Measurements from ENCODE around the gene CBARP.
A peak's percentile ranks its signal among the peaks of the same experiment; 100 is the strongest.
"Not testable (repeated sequence)": the region's sequence is repeated elsewhere in the genome, so short reads cannot be mapped to it uniquely, and the experiment has no call there.

Gene CBARP

DNA sequence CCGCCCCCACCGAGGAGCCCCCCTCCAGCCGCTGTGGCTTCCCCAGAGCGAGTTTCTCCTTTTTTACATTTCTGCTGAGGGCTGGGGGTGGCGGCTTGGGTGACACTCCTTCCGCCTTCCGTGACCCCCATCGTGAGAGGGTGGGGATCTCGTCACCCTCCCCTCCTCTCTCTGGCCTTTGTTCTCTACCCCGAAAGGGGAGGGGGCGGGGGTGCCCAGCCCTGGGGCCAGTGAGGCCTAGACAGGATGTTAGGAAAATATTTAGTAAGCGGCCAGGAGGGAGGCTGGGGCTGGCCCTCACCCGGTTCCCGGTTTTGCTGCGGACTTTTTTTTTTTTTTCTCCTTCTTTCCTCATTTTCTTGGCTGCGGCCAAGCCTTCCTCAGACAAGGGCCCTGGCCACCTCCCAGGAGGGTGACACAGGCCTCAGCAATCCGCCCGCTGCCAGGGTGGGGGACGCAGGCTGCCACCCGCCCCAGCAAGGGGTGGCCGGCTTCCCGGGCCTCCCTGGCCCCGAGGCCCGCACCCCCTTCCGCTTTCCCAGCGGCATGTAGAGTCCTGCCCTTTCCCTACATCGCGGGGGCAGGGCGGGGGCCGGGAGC is 14.5 kb upstream of the CBARP start:
- DNase-seq, result peak; percentile 53

DNA sequence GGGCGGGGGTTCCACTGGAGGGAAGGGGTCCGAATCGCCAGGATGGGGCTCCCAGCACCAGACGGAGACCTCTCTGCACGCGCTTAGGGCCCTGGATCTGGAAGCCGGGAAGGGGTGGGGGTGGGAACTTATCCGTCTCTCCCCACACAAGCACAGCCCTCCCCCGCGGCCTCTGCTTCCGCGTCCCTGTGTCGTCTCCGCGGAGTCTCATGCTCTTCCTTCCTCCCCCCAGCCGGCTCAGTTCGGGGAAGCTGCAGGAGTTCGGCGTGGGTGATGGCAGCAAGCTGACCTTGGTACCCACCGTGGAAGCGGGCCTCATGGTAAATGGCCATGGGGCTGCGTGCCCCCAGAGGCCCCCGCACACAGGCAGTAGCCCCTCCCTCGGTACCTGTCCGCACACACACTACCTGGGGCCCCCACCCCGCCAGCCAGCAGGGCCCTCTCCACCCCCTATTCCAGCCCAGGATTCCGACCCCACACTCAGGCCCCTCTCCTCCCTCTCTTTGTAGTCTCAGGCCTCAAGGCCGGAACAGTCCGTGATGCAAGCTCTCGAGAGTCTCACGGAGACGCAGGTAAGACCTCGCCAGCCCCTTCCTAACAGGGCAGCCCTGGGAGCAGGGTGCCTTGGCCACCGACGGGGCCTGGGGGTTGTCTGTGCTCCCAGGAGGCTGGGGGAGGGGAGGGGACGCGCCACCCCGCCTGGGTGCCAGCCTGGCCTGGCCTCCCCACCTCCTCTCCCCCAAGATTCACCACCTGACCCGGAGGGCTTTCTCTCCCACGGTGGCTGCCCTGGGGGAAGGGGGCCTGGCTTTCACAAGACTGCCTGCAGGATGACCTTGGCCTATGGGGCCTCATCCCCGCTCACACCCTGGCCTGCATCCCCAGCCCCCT is 13.8 kb upstream of the CBARP start:
- no peak for DNase-seq

DNA sequence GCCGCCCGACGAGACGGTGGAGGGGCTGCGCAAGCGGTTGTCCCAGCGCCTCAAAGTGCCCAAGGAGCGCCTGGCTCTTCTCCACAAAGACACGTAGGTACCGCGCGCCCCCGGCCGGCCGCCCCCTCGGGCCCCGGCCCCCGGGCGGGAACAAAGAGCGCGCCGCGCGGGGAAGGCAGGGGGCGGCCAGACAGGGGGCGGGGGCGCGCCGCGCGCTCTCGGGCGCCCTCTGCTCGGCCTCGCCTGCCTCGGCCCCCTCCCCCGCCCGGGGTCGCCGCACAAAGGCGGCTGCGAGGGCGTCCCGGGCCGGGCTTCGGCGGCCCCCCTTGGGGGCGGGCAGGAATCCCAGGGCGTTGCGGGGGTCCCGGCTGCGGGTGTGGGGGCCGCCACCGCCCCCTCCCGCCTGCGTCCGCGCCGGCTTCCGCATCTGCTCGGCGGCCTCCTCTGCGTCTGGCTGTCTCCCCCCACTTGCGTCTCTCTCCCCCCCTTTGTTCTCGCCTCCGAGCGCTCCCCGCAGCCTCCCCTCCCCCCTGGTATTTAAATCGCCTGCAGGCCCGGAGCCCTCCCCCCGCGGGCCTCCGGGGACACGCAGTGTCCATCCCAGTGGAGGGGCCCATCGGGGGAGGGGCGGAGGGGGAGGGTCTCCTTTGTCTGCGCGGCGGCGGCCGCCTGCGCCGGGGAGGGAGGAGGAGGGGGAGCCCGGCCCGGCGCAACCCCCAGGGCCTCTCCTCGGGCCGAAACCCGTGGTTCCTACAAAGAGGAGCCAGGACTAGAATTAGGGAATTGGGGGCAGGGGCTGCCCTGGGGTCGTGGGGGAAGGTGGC is 12.8 kb upstream of the CBARP start:
- DNase-seq, result peak; percentile 58

DNA sequence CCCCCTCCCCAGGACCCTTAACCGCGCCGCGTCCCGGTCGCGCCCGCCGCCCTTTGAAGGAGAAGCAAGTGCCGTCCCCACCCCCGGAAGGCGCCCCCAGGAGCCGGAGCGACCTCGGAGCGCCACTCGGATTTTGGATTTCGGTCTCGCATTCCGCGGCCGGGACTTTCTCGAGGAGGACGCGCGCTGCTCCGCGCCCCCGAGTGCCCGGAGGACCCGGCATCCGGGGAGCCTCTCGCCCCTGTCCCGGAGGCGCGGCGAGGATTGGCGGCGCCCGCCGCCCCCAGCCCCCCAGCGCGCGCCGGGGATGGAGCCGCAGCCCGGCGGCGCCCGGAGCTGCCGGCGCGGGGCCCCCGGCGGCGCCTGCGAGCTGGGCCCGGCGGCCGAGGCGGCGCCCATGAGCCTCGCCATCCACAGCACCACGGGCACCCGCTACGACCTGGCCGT is 12.2 kb upstream of the CBARP start:
- DNase-seq, result no peak

DNA sequence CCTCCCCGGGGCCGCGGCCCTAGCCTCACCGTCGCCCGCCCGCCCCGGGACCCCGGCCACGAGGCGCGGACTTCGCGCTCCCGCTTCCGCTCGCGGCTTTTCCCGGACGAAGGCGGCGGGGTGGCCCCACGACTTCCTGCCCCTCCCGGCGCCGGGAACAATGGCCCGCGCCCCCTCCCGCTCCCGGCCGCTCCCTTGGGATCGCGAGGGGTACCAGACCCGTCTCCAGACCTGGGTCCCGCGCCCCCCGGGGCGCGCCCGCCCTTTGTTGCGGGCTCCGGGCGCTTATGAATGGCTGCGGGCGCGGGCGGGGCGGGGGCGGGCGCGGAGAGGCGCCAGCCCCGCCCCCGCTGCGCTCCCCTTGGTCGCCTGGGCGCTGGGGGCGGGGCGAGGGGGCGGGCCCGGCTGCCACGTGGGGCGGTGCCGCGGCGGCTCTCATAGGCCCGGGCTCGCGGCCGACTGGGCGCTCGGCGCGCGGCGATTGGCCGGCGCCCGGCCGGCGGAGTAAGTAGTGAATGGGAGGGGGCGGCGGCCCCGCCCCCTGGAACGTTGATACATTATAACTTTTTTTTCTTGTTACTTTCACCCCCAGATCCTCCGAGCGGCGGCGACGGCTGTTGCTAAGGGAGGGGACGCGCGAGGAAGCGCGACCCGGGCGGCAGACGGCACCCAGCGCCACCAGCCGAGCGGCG is 11.6 kb upstream of the CBARP start:
- peak; percentile 96 for DNase-seq

DNA sequence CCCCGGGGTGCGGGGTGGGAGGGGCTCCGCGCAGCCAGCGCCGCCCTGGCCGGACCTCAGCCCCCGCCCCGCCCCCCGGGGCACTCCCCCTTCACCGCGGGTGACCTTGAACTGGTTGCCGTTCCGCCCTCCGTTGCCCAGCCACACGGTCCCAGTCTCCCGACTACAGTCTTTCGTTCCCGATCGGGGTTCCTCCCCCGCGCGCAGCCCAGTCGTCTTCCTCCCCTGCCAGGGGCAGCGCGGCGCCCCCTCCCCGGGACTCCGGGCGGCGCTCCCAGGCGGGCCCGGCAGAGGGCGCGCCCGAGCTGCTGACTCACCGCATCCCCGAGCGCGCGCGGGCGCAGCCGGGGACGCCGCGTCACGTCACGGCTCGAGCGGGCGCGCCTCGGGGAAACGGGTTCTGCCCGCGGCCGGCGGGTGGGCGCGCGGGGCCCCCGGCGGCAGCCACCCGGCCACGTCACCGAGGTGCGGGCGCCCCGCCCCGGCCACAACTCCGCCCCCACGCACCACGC is 11.0 kb upstream of the CBARP start:
- DNase-seq, result peak; percentile 86

DNA sequence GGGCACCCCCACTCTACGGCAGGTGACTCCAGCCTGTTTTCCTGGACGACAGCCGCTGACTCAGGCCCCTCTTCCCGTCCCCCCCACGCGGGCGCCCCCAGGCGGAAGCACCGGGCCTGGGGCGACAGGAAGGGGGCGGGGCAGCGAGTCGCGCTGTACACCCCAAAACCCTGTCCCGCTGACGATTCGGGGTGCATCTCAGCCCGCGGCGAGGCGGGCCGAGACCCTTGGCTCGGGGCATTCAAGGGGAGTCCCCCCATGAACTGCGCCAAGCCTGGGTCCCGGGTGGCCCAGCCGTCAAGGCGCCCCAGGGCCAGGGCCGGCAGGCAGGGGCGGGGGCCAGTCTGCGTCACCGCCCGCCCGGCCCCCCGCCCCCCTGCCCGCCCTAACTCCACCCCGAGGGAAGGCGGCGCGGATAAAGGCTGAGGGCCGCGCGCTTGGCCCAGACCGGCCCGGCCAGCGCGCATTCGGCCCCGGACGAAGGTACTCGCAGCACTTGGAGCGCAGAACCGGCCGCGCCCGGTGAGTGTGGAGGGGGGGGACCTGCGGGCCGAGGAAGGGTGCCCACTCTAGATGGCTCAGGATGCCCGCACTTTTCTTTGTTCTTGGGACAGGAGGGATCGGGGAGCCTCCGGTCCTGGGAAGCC is 10.5 kb upstream of the CBARP start, which contains the start of gene MIDN:
MIDN (plus strand) TSS at position 445 of the 647 bp plus-strand sequence. CDS start 1,714 bp downstream, outside the sequence.
- DNase-seq, result peak; percentile 75

DNA sequence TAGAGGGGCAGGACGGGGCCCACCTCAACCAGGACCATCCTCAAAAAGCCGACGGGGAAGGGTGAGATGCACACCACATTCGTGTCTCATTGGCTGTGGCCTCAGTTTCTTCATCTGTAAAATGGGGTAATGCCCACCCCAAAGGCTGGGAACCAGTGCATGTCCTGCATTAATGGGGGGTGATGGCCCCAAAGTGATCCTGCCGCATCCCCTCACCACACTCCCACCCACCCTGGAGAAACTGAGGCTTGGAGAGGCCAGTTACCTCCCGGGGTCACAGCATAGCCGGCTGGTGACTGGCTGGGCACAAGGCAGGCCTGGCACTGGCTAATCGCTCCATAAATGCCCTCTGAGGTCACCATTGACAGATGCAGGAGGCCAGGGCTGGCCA is 9.9 kb upstream of the CBARP start:
- DNase-seq, result no peak

DNA sequence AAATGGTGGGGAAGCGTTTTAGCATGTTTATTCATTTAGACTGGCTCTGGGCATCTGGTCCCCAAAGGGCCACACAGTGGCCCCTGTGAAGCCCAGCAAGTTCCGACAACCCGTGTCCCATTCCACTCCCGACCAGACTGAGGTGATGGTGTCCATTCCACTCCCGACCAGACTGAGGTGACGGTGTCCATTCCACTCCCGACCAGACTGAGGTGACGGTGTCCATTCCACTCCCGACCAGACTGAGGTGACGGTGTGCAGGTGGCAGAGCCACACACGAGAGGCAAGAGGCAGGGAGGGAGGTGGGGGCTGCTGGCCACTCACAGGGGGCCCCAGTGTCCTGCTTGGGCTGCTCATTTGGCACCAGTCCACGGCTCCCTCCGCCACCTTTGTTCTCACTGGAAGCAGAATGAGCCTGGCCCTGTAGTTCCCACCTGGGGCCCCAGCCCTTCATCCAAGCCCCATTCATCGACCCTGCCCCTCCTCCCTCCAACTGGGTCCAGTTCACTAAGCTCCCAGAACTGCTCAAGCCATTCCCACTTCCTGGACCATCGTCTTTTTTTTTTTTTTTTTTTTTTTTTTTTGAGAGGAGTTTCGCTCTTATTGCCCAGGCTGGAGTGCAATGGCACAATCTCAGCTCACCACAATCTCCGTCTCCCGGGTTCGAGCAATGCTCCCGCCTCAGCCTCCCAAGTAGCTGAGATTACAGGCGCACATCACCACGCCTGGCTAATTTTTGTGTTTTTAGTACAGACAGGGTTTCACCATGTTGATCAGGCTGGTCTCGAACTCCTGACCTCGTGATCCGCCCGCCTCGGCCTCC is 8.7 kb upstream of the CBARP start:
- DNase-seq, result not testable (repeated sequence)

DNA sequence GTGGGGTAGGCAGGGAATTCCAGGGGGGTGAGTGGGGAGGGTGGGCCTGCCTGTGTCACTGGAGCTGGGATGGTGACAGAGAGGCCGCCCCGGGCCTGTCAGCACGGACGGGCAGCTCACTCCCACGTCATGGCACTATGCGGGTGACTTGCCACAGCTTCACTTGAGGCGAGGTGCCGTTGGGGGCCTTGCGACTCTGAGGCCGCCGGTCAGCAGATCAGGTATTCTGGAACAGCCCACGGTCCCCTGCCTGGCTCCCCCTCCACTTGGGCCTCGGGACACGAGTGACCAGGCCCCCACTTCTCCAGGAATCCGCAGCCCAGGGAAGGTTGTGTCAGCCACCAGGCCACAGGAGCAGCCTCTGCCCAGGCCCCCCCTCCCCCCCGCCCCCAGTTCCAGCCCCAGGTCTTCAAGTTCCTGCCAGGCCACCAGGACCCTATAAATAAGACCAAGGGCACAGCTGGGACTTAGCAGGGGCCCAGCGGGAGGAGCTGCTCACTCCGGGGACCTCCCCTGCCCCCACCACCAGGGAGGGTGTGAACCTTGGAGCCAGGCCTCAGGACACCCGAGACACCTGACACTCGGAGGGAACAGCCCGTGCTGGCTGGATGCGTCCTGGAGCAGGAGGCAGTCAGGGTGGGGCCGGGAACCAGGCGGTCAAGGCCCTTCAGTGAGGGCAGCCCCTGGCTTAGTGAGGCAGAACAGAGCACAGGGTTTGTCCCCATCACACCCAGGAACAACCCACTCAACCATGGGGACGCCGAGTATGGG is 7.9 kb upstream of the CBARP start:
- DNase-seq, result no peak

DNA sequence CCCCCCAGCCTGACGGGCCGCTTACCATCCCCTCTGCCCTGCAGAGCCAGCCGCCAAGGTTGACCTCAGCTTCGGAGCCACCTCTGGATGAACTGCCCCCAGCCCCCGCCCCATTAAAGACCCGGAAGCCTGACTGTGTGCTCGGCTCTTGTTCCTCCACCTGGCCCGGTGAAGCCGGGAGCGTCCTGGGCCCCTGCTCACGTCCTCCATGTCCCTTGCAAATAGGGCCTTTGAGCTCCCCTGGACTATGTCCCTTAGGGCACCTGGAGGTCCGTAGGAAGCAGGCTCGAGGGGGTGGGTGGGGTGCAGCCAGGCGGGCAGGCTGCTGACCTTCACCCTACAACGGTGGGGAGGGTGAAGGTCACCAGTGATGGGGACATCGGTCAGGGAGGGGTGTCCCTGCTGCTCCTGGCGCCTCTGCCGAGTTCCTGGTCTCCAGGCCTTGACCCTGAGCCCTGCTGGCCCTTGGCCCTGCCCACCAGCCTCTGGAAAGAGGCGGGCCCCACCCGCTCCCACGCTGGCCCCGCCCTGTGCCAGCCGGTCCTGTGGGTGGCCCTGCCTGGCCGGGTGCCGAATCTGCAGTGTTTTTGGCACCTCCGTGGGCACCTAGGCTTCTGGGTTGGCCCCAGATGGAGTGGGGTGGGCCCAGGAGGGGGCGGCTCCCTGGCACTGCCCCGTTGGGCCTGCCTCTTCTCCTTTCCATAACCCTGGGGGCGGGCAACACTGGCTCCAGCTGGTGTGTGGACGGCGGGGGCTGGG is 7.1 kb upstream of the CBARP start:
- DNase-seq, result no peak

DNA sequence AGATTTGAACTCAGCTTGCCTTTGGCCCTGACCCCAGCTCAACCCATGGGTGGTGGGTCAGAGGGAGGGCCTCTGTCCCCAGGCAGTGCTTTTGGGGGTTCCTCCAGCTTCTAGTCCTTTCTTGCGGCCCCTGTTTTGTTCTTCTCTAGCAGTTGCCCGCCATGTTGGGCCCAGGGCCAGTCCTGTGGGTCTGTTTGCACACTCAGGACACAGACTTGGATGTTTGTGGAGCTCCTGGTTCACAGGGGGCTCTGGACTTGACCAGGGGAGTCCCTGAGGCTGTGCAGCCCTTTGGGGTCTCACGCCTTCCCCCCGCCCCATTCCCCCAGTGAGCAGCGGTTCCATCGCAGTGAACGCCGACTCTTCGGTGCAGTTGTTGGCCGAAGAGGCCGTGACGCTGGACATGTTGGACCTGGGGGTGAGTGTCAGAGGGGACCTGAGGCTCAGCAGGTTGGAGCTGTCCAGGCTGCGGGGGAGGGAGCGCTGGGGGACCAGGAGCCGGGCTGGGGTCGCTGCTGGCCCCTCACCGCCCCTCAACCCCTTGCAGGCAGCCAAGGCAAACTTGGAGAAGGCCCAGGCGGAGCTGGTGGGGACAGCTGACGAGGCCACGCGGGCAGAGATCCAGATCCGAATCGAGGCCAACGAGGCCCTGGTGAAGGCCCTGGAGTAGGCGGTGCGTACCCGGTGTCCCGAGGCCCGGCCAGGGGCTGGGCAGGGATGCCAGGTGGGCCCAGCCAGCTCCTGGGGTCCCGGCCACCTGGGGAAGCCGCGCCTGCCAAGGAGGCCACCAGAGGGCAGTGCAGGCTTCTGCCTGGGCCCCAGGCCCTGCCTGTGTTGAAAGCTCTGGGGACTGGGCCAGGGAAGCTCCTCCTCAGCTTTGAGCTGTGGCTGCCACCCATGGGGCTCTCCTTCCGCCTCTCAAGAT is 6.2 kb upstream of the CBARP start:
- DNase-seq, result peak; percentile 58

DNA sequence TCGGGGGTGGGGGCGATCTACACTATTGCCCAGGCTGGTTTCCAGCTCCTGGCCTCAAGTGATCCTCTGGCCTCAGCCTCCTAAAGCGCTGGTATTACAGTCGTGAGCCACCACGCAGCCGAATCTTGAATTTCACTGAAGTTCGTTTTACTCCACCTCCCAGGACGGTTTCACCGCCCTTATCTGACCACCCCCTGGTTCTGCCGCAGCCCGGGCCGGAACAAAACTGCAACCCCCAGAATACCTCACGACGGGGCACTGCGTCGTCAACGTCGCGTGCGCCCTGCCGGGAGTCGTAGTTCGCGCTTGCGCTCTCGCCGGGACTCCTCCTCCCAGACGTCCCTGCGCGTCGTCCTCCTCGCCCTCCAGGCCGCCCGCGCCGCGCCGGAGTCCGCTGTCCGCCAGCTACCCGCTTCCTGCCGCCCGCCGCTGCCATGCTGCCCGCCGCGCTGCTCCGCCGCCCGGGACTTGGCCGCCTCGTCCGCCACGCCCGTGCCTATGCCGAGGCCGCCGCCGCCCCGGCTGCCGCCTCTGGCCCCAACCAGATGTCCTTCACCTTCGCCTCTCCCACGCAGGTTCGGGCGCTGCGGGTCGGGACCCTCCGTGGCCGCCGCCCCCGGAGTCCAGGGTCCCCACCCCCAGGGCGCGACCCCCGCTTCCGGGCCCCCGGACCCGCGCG is 3.8 kb upstream of the CBARP start, which contains the start of gene ATP5F1D:
ATP5F1D (plus strand) TSS at position 335 of the 679 bp plus-strand sequence; CDS start at position 435, 100 bp downstream.
- DNase-seq, result peak; percentile 81

DNA sequence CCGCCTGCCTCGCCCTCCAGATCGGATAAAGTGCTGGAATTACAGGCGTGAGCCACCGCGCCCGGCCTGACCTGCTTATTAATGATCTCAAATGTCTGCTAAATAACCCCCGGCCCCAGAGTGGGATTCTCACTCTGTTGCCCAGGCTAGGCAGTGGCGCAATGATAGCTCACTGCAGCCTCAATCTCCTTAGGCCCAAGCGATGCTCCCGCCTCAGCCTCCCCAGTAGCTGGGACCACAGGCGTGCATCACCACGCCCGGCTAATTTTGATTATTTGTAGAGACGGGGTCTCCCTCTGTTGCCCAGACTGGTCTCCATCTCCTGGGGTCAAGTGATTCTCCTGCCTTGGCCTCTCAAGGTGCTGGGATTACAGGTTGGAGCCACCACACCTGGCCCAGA is 3.1 kb upstream of the CBARP start:
- DNase-seq, result no peak

DNA sequence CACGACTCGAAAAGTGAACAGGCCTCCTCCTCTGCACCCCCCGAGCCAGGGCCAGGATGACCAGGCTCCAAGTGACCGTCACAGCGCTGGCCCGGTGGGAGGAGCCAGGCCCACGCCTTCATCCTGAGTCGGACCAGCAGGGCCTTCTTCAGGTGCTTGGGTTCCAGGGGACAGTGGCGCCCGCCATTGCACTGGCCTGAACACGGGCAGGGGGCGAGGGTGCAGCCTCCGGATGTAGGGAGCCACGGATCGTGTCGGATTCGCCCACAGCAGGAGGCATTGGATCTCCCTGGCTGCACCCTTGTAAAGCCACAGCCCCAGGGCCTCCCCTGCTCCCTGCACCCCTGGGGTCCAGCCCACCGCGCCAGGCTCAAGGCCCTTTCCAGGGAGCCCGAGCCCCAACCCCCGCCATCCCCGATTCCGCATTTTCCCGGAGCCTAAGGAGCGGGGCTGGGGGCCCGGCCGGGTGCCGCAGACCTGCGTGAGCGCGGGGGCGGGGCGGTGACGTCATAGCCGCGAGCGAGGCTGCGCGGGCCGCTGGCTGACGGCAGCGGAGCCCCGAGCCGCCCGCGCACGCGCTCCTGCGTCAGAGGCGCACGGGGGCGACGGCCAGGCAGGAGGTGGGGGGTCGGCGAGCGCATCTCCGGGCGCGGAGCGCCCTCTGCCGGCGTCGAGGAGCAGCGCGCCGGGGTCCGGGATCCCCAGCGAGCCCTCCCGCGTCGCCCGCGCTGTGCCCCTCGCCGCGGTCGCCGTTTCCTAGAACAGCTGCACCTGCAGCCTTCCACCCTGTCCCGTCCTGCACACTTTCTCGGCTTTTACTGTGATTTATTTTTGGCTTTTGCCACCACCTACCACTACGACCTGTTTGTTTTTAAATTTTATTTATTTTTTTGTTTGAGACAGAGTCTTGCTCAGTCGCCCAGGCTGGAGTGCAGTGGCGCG is 2.3 kb upstream of the CBARP start:
- DNase-seq, result peak; percentile 97

DNA sequence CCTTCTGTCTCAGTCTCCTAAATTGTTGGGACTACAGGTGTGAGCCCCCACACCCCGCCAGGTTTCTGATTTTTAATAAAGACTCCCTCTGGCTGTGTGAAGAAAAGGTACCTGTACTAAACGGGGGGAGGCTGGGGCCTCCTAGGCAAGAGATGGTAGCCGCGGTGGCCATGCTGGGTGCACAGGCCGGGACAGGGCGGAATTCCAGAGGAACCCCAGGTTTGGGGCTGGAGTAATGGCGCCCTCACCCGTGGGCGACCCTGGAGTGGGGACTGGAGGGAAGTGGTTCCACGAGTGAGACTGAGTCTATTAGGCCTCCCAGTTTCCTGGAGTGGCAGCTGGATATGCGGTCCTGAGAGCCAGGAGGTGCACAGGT is 1.6 kb upstream of the CBARP start:
- no peak for DNase-seq
